Measurements from ENCODE around the gene CDC6. TPM values are rescaled to one million over a fixed set of nuclear protein-coding genes. Genes with fewer than 3 reads are reported as not detected.
A peak's percentile ranks its signal among the peaks of the same experiment; 100 is the strongest.

CDC6 gene
- total RNA-seq, 2 donors from 2014 or later = 0.66 to 0.78 TPM

- 58 to 66% methylated on average over 14 to 19 of the region's 19 CpGs for WGBS, 2 donors
- peak overlapping the region in 3 of 4 donors; percentile 56 to 81 (median 76) for H3K27ac ChIP-seq
- H3K36me3 ChIP-seq (replicated peaks in 1 of 2; ENCODE audit: insufficient read depth in 1 of 2, low read depth in 2 of 2) = no peaks in the 10 kb centered on the region
- peak in 1 of 4 donors; percentile 22 for DNase-seq
- H3K4me3 ChIP-seq = no peak overlapping the region
- H3K4me1 ChIP-seq = peaks cover 89% of the 10 kb centered on the region
- H3K9me3 ChIP-seq = no peaks in the 10 kb centered on the region
- no peak for ATAC-seq
- no peaks in the 10 kb centered on the region for H3K27me3 ChIP-seq
- intact Hi-C loops (cut with DNase I) = no loop called here
- TF ChIP-seq POLR2A (IDR thresholded peaks at IDR 0.05) = peak in 1 of 3 donors; percentile 14
- TF ChIP-seq CTCF (IDR thresholded peaks at IDR 0.05) = no peak
Observed at GRCh38 chr17:40320756-40321523, 33.3 kb downstream of the CDC6 start.

- TF ChIP-seq POLR2A (IDR thresholded peaks at IDR 0.05) (no peak), CTCF (IDR thresholded peaks at IDR 0.05) (no peak)
- DNase-seq (no peak), ATAC-seq (no peak)
- peak overlapping the region in 3 of 4 donors; percentile 56 to 81 (median 76) for H3K27ac ChIP-seq
- H3K9me3 ChIP-seq = no peaks in the 10 kb centered on the region
- no peak overlapping the region for H3K4me3 ChIP-seq
- H3K36me3 ChIP-seq (replicated peaks in 1 of 2; ENCODE audit: insufficient read depth in 1 of 2, low read depth in 2 of 2) = no peaks in the 10 kb centered on the region
- no peaks in the 10 kb centered on the region for H3K27me3 ChIP-seq
- WGBS, 2 donors = 41 to 80% methylated on average over 4 of the region's 4 CpGs
- intact Hi-C loops (cut with DNase I) = no loop called here
- H3K4me1 ChIP-seq = peaks cover 89% of the 10 kb centered on the region
Observed at GRCh38 chr17:40321524-40321929, 33.8 kb downstream of the CDC6 start.

- H3K27me3 ChIP-seq = no peaks in the 10 kb centered on the region
- peak in 2 of 4 donors; percentile 42 to 59 for DNase-seq
- intact Hi-C loops (cut with DNase I) = no loop called here
- no peak overlapping the region for H3K4me3 ChIP-seq
- H3K9me3 ChIP-seq = no peaks in the 10 kb centered on the region
- H3K27ac ChIP-seq = peak overlapping the region; percentile 2 to 81 (median 66)
- H3K36me3 ChIP-seq (replicated peaks in 1 of 2; ENCODE audit: insufficient read depth in 1 of 2, low read depth in 2 of 2) = no peaks in the 10 kb centered on the region
- peaks cover 89% of the 10 kb centered on the region for H3K4me1 ChIP-seq
- TF ChIP-seq CTCF (IDR thresholded peaks at IDR 0.05) (no peak), POLR2A (IDR thresholded peaks at IDR 0.05) (no peak)
- ATAC-seq = no peak
- WGBS, 2 donors = 7 to 9% methylated on average over 4 of the region's 4 CpGs
Observed at GRCh38 chr17:40321961-40322357, 34.3 kb downstream of the CDC6 start.

- intact Hi-C loops (cut with DNase I) = no loop called here
- TF ChIP-seq POLR2A (IDR thresholded peaks at IDR 0.05) (peak in 2 of 3 donors; percentile 20 to 46), CTCF (IDR thresholded peaks at IDR 0.05) (no peak)
- H3K4me1 ChIP-seq = peaks cover 89% of the 10 kb centered on the region
- peak overlapping the region; percentile 2 to 81 (median 66) for H3K27ac ChIP-seq
- no peaks in the 10 kb centered on the region for H3K36me3 ChIP-seq (replicated peaks in 1 of 2; ENCODE audit: insufficient read depth in 1 of 2, low read depth in 2 of 2)
- no peaks in the 10 kb centered on the region for H3K27me3 ChIP-seq
- WGBS, 2 donors = 30 to 37% methylated on average over 13 to 19 of the region's 19 CpGs
- H3K4me3 ChIP-seq = no peak overlapping the region
- ATAC-seq (no peak), DNase-seq (peak in 3 of 4 donors; percentile 42 to 82 (median 57))
- H3K9me3 ChIP-seq = no peaks in the 10 kb centered on the region
Observed at GRCh38 chr17:40322358-40323315, 35.0 kb downstream of the CDC6 start.
